SK-N-MC (cell line): ENCODE results near the gene HPS4.
"Not testable (repeated sequence)": the region's sequence is repeated elsewhere in the genome, so short reads cannot be mapped to it uniquely, and the experiment has no call there.

ENCODE experiments used
- DNase-seq: peaks from one replicate; pipeline ENCODE4 v3.0.0-alpha.2; 2011; ENCODE audit warnings: low read depth, low spot score
- H3K27ac ChIP-seq: fragments of 200-600 bp; sonication (generic); 2 replicates; pipeline ENCODE4 v1.5.1; 2016; ENCODE audit warnings: mixed run types
- H3K36me3 ChIP-seq: fragments of 200-600 bp; sonication (generic); 2 replicates; pipeline ENCODE4 v1.6.1; 2017; ENCODE audit warnings: antibody characterized with exemption, low read length, mixed read lengths; ENCODE audit not compliant: insufficient read depth
- H3K4me3 ChIP-seq: fragments of 200-600 bp; sonication (generic); 2 replicates; pipeline ENCODE4 v1.5.1; 2016
- H3K9ac ChIP-seq: fragments of 200-600 bp; sonication (generic); 2 replicates; pipeline ENCODE4 v1.8.0; 2017; ENCODE audit warnings: mixed run types, mixed read lengths; ENCODE audit not compliant: insufficient read length
- H3K9me3 ChIP-seq: fragments of 200-600 bp; sonication (generic); 2 replicates; pipeline ENCODE4 v1.6.1; 2017; ENCODE audit warnings: low read depth, mild to moderate bottlenecking, antibody characterized with exemption, low read length, moderate library complexity, mixed read lengths
- EZH2 ChIP-seq: fragments of 200-600 bp; sonication (generic); IDR thresholded peaks from one replicate; pipeline ENCODE4 v1.6.1; 2017; ENCODE audit warnings: antibody characterized with exemption
- FOXP2 ChIP-seq: optimal IDR thresholded peaks from 2 replicates; pipeline ENCODE3; 2011; ENCODE audit warnings: mild to moderate bottlenecking, moderate library complexity; ENCODE audit not compliant: insufficient read depth; ENCODE audit errors: extremely low read length, control extremely low read depth
- POLR2AphosphoS5 ChIP-seq: IDR thresholded peaks from 2 replicates; pipeline ENCODE4 v1.6.1; 2012; ENCODE audit warnings: mild to moderate bottlenecking, low read depth, low read length, borderline replicate concordance

HPS4 gene

DNA sequence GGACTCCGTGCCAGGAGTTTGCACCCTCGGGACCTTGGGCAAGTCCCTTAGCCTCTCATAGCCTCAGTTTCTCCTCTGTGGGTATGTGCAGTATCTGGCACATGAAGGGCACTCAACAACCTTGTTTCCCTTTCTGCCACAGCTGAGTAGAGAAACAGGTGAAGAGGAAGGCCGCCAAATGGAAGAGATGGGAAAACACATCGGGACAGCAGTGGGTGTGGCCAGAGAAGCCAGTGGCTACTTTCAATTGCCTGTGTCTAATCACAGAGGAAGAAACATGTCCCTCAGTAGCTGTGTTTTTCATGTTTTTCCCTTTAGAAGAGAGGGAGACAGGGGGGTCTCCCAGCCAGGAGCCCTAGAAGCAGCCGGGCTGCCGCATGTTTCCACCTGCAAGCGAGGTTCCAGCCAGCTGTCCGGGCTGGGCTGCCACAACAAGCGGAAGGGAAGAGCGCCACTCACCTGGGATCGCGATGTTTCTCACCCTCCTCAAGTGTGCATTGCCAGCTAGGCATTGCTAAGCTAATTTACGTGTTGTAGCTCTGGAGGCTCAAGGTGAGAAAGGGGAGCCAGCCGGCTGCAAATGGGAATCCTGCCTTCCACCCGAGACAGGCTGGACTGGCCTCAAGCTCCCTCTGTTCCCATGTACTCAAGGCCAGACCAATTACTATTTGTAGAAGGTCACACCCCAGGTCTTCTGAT, 37.9 kb downstream of the HPS4 start:
- TF ChIP-seq POLR2AphosphoS5 = no peak
- no peak for TF ChIP-seq FOXP2
- TF ChIP-seq EZH2 = no peak
- Histone ChIP-seq H3K9ac (no peak overlapping the region), H3K36me3 (no peaks in the 10 kb centered on the region), H3K9me3 (no peaks in the 10 kb centered on the region), H3K27ac (no peak overlapping the region), H3K4me3 (no peak overlapping the region)
- DNase-seq = no peak

GRCh38 chr22:26444777-26445176, 38.8 kb downstream of the HPS4 start:
- Histone ChIP-seq H3K9ac (no peak overlapping the region), H3K9me3 (no peaks in the 10 kb centered on the region), H3K36me3 (no peaks in the 10 kb centered on the region), H3K27ac (no peak overlapping the region), H3K4me3 (no peak overlapping the region)
- TF ChIP-seq FOXP2 (no peak), EZH2 (no peak), POLR2AphosphoS5 (no peak)
- no peak for DNase-seq

DNA sequence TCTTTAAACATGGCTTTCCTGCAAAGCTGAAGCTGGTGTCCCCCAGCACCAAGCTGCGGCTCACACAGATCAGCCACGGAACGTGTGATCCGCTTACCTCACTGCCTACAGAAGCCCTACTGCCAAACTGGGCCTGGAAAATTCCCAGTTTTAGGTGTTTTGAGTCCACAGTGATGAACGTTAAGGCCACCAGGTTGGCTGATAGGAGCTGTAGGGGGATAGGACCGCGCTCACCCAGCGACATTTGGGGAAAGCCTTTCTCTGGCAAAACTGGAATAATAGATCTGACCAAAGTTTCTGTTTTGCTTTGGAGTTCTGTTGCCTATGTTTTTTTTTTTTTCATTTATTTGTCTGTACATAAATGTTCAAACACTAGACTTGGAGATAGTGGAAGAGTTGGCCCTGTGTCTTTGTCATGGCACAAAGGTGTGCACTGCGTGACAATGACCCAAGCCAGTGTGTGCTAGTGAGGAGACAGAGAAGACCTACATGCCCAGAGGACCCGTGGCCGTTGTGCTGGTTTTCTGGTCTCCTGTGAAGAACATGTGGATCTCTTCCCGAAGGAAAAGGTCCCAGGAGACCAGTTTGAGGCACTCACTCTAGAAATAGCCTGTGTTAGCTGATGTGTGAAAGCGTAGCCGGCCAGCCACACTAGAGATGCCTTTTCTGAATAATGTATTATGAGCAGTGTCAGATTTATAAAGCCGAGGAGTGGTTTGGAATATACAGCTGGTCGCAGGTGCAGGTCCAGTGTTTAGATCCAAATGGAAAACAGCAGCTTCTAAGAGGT, 39.5 kb downstream of the HPS4 start:
- Histone ChIP-seq H3K9ac (no peak overlapping the region), H3K36me3 (no peaks in the 10 kb centered on the region), H3K27ac (no peak overlapping the region), H3K9me3 (no peaks in the 10 kb centered on the region), H3K4me3 (no peak overlapping the region)
- DNase-seq = no peak
- TF ChIP-seq FOXP2 (no peak), EZH2 (no peak), POLR2AphosphoS5 (no peak)

GRCh38 chr22:26442086-26442756, 41.4 kb downstream of the HPS4 start:
- no peak overlapping the region for H3K4me3 ChIP-seq
- no peaks in the 10 kb centered on the region for H3K9me3 ChIP-seq
- TF ChIP-seq FOXP2 = no peak
- no peak for TF ChIP-seq EZH2
- TF ChIP-seq POLR2AphosphoS5 = no peak
- no peak for DNase-seq
- H3K9ac ChIP-seq = no peak overlapping the region
- no peak overlapping the region for H3K27ac ChIP-seq
- no peaks in the 10 kb centered on the region for H3K36me3 ChIP-seq

- Histone ChIP-seq H3K9ac (no peak overlapping the region), H3K36me3 (no peaks in the 10 kb centered on the region), H3K4me3 (no peak overlapping the region), H3K27ac (no peak overlapping the region), H3K9me3 (no peaks in the 10 kb centered on the region)
- TF ChIP-seq POLR2AphosphoS5 (no peak), FOXP2 (no peak), EZH2 (no peak)
- DNase-seq = no peak
Measured at GRCh38 chr22:26439559-26439958, 44.0 kb downstream of the HPS4 start.

GRCh38 chr22:26438776-26439175, 44.8 kb downstream of the HPS4 start:
- H3K36me3 ChIP-seq, H3K9me3 ChIP-seq, H3K27ac ChIP-seq, H3K9ac ChIP-seq, DNase-seq, H3K4me3 ChIP-seq: not testable (repeated sequence)

DNA sequence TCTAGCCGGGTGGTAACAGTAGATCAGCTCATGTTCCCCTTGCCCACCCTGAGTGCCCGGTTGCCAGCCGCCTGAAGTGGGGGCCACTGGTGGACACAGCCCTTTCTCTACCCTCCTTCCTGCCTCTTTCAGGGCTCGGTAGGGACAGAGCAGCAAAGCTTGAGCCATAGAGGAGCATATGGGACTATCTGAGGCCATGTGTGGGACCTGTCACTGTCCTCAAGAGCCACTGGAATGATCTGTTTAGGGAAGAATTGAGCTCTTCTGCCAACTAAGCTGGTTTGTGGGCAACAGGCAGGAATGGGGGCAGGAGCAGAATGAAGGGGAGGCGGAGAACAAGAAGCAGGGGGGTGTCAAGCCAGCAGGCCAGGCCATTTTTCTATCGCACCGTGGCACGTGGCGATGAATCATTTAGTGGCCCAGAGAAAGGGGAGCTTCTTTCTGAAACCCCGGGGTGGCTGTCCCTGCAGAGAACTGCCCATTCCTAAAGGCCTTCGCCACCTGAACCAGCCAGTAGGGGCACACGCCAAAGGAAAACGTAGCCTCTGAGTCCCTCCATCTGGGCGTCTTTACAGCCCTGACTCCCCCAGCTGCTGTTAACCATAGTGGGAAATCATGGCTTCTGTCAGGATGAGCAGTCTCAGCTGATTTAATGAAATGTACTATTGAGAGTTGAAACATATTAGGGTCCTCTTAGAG, 45.7 kb downstream of the HPS4 start:
- TF ChIP-seq EZH2 (no peak), POLR2AphosphoS5 (no peak), FOXP2 (no peak)
- Histone ChIP-seq H3K9ac (no peak overlapping the region), H3K9me3 (no peaks in the 10 kb centered on the region), H3K36me3 (no peaks in the 10 kb centered on the region), H3K4me3 (no peak overlapping the region), H3K27ac (no peak overlapping the region)
- no peak for DNase-seq

GRCh38 chr22:26436903-26437515, 46.6 kb downstream of the HPS4 start:
- H3K36me3 ChIP-seq = no peaks in the 10 kb centered on the region
- H3K9me3 ChIP-seq = no peaks in the 10 kb centered on the region
- H3K27ac ChIP-seq = no peak overlapping the region
- H3K4me3 ChIP-seq = no peak overlapping the region
- no peak overlapping the region for H3K9ac ChIP-seq
- no peak for TF ChIP-seq EZH2
- TF ChIP-seq FOXP2 = no peak
- TF ChIP-seq POLR2AphosphoS5 = no peak
- no peak for DNase-seq
